Uterus (tissue), 2 donors: ENCODE results near the gene TUSC2.

Experiments used
- CTCF ChIP-seq, 4 experiments: fragments of 200-600 bp in 2 of 4; fragments of 450-650 bp in 2 of 4; sonication (generic) in 2 of 4; IDR thresholded peaks; one replicate each; pipeline ENCODE4 v1.5.1; 2016 to 2019; ENCODE audit warnings: antibody characterized with exemption in 4 of 4, mild to moderate bottlenecking in 2 of 4, moderate library complexity in 1 of 4
- POLR2A ChIP-seq, 2 donors: fragments of 450-650 bp; IDR thresholded peaks; one replicate each; pipeline ENCODE4 v1.6.1; 2016; ENCODE audit warnings: antibody characterized with exemption in 2 of 2, mild to moderate bottlenecking in 1 of 2, moderate library complexity in 1 of 2

- TF ChIP-seq CTCF (IDR thresholded peaks at IDR 0.05) (no peak), POLR2A (IDR thresholded peaks at IDR 0.05) (no peak)
Measured at GRCh38 chr3:50375258-50375931, 47.4 kb upstream of the TUSC2 start.
